ENCODE results near the gene CACNA1I. TPM values are rescaled to one million over a fixed set of nuclear protein-coding genes. Genes with fewer than 3 reads are reported as not detected.

CACNA1I gene
- total and polyA plus RNA-seq, 2 experiments from 2014 or later: 0.42 to 2.4 TPM

DNA sequence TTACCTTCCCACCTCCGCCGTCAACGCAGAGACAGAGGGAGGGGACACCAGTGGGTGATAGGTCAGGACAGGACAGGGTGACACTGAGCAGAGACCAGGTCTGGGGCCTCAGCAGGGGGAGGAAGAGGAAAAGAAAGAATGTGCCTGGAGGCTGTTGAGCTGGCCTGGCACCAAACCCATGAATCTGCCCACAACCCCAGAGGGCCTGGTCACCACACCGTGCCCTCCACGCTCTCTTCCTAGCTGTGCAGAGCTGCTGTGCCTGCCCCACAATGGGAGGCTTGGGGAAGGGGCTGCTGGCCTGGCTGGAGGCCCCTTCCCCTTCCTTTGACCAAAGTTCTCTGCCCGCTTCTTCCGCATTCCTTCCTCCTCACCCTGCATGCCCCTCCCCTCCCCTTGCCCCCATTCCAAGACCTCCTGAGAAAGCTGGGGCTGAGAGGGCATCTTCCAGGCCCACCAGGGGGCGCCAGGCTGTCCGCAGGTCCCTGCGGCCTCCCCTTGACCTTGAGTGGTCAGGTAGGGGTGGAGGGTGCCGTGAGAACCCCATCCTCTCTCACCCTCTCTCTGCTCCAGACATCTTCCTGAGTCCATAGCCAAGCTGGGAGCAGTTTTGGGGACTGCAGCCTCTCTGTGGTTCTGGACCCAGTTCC, 11.0 kb upstream of the CACNA1I start:
- Histone ChIP-seq H3K9me2 (ENCODE audit: insufficient read depth) (no peaks in the 10 kb centered on the region), H3K79me2 (replicated peaks; ENCODE audit: insufficient read depth) (no peaks in the 10 kb centered on the region), H3F3A (replicated peaks; ENCODE audit: low read depth) (peaks cover 8% of the 10 kb centered on the region; the same call in 1 of the 2 replicates), H3K36me3 (ENCODE audit: insufficient read depth) (no peaks in the 10 kb centered on the region), H2AFZ (no peak overlapping the region), H3K27ac (ENCODE audit: low read depth) (no peak overlapping the region), H4K20me1 (replicated peaks; ENCODE audit: insufficient read depth) (peaks cover 11% of the 10 kb centered on the region; the same call in 1 of the 2 replicates), H3K4me3 (no peak overlapping the region), H3K4me1 (ENCODE audit: insufficient read depth) (no peaks in the 10 kb centered on the region; the same call in 1 of the 2 replicates), H3K4me2 (peak overlapping the region; percentile 38; the same call in 1 of the 2 replicates), H3K27me3 (ENCODE audit: insufficient read depth) (peaks cover 46% of the 10 kb centered on the region)
- Mint-ChIP-seq H3K27me3 (ENCODE audit: insufficient read depth, low read depth, poor library complexity) (peaks cover 42% of the 10 kb centered on the region), H3K27ac (no peak overlapping the region), H3K9me3 (no peaks in the 10 kb centered on the region), H3K4me1 (peaks cover 12% of the 10 kb centered on the region), H3K36me3 (ENCODE audit: low read depth) (no peaks in the 10 kb centered on the region), H3K4me3 (no peak overlapping the region)
- peak; percentile 89 for DNase-seq (ENCODE audit: low spot score)
- peak; percentile 79 for ATAC-seq
- TF ChIP-seq STAT1 (IDR thresholded peaks at IDR 0.05; ENCODE audit: unreplicated experiment): no peak
- TF ChIP-seq, protein P1, sequence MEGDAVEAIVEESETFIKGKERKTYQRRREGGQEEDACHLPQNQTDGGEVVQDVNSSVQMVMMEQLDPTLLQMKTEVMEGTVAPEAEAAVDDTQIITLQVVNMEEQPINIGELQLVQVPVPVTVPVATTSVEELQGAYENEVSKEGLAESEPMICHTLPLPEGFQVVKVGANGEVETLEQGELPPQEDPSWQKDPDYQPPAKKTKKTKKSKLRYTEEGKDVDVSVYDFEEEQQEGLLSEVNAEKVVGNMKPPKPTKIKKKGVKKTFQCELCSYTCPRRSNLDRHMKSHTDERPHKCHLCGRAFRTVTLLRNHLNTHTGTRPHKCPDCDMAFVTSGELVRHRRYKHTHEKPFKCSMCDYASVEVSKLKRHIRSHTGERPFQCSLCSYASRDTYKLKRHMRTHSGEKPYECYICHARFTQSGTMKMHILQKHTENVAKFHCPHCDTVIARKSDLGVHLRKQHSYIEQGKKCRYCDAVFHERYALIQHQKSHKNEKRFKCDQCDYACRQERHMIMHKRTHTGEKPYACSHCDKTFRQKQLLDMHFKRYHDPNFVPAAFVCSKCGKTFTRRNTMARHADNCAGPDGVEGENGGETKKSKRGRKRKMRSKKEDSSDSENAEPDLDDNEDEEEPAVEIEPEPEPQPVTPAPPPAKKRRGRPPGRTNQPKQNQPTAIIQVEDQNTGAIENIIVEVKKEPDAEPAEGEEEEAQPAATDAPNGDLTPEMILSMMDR (conservative IDR thresholded peaks at IDR 0.05; ENCODE audit: low read depth in 2 of 2): peak; percentile 90

DNA sequence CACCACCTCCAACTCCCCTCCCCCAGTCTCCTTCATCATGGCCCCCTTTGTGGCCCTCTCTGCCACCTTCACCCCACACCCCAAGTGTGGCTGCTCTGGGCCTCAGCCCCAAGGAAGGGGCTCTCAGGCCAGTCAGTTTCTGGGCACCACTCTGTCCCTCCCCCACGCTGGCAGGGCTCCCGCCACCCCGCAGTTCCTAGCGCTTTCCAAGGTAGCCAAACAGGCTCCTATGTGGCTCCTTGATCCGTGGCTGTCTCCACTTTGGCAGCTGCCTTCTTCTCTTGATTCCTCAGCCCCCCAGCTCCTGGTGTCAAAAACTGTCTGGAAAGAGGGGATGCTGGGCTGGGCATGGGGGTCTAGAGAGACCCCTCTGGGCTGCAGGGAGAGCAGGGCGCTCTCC, 10.4 kb upstream of the CACNA1I start:
- Mint-ChIP-seq H3K27me3 (ENCODE audit: insufficient read depth, low read depth, poor library complexity) (peaks cover 40% of the 10 kb centered on the region), H3K27ac (no peak overlapping the region)
- DNase-seq (ENCODE audit: low spot score): no peak

DNA sequence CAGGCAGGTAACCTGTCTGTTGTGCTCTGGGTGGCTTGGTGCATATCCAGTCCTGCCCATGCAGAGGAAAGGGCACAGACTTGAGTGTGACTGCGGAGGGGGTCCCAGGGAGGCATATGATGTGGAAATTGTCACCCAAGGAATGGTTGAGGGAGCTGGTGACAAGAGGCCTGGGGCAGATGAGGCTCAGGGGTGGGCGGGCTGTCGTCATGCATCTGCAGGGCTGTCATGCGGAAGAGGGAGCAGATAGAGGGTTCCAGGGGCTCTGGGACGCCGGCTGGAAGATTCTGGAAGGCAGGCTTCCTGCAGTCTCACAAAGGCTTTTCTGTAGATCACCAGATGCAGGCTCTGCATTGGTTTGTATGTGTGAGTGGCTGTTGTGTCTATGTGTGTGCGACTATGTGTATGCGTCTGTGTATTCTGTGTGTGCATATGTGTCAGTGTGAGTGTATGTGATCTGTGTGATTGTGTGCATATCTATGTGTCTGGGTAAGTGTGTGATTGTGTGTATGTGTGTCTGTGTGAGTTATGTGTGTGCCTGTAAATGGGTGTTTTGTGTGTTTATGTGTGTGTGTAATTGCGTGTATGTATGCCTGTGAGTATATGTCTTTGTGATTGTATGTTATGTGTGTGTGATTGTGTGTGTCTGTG, 7.6 kb upstream of the CACNA1I start:
- Histone ChIP-seq H3F3A (replicated peaks; ENCODE audit: low read depth) (peaks cover 5% of the 10 kb centered on the region; the same call in 1 of the 2 replicates), H4K20me1 (replicated peaks; ENCODE audit: insufficient read depth) (no peaks in the 10 kb centered on the region; the same call in 1 of the 2 replicates), H3K4me1 (ENCODE audit: insufficient read depth) (no peaks in the 10 kb centered on the region), H3K4me2 (no peak overlapping the region), H3K79me2 (replicated peaks; ENCODE audit: insufficient read depth) (no peaks in the 10 kb centered on the region), H3K4me3 (no peak overlapping the region), H3K27ac (ENCODE audit: low read depth) (no peak overlapping the region), H3K36me3 (ENCODE audit: insufficient read depth) (no peaks in the 10 kb centered on the region), H3K9me2 (ENCODE audit: insufficient read depth) (no peaks in the 10 kb centered on the region), H2AFZ (no peak overlapping the region), H3K27me3 (ENCODE audit: insufficient read depth) (peaks cover 17% of the 10 kb centered on the region)
- Mint-ChIP-seq H3K4me1 (peaks cover 9% of the 10 kb centered on the region), H3K27ac (no peak overlapping the region), H3K27me3 (ENCODE audit: insufficient read depth, low read depth, poor library complexity) (peaks cover 16% of the 10 kb centered on the region), H3K4me3 (no peak overlapping the region), H3K36me3 (ENCODE audit: low read depth) (peaks cover 4% of the 10 kb centered on the region; the same call in 2 of the 3 replicates), H3K9me3 (peaks cover 7% of the 10 kb centered on the region)
- TF ChIP-seq POLR2AphosphoS5 (IDR thresholded peaks at IDR 0.05; ENCODE audit: low read depth) (no peak), ZNF114 (CRISPR knock-in tag; IDR thresholded peaks at IDR 0.05) (no peak), NANOG (IDR thresholded peaks at IDR 0.05; ENCODE audit: borderline replicate concordance) (no peak), STAT1 (IDR thresholded peaks at IDR 0.05; ENCODE audit: unreplicated experiment) (no peak), JUNB (IDR thresholded peaks at IDR 0.05; ENCODE audit: unreplicated experiment) (no peak)
- TF ChIP-seq, protein P1 (conservative IDR thresholded peaks at IDR 0.05; ENCODE audit: low read depth in 2 of 2): no peak
- TF ChIP-seq, protein P2, sequence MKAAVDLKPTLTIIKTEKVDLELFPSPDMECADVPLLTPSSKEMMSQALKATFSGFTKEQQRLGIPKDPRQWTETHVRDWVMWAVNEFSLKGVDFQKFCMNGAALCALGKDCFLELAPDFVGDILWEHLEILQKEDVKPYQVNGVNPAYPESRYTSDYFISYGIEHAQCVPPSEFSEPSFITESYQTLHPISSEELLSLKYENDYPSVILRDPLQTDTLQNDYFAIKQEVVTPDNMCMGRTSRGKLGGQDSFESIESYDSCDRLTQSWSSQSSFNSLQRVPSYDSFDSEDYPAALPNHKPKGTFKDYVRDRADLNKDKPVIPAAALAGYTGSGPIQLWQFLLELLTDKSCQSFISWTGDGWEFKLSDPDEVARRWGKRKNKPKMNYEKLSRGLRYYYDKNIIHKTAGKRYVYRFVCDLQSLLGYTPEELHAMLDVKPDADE (IDR thresholded peaks at IDR 0.05): no peak
- ATAC-seq (no peak), DNase-seq (ENCODE audit: low spot score) (no peak)

More for the DNA sequence above, 10.4 kb upstream of the CACNA1I start:
- H3K27ac ChIP-seq (ENCODE audit: low read depth): no peak overlapping the region
- peaks cover 43% of the 10 kb centered on the region for H3K27me3 ChIP-seq (ENCODE audit: insufficient read depth)
- Mint-ChIP-seq H3K9me3 (no peaks in the 10 kb centered on the region), H3K4me1 (peaks cover 12% of the 10 kb centered on the region), H3K36me3 (ENCODE audit: low read depth) (no peaks in the 10 kb centered on the region), H3K4me3 (no peak overlapping the region)
- peaks cover 11% of the 10 kb centered on the region; the same call in 1 of the 2 replicates for H4K20me1 ChIP-seq (replicated peaks; ENCODE audit: insufficient read depth)
- H3K36me3 ChIP-seq (ENCODE audit: insufficient read depth): no peaks in the 10 kb centered on the region
- no peak overlapping the region for H3K4me3 ChIP-seq
- TF ChIP-seq STAT1 (IDR thresholded peaks at IDR 0.05; ENCODE audit: unreplicated experiment): no peak
- H2AFZ ChIP-seq: no peak overlapping the region
- H3K4me2 ChIP-seq: peak overlapping the region; percentile 32; the same call in 1 of the 2 replicates
- H3F3A ChIP-seq (replicated peaks; ENCODE audit: low read depth): peaks cover 8% of the 10 kb centered on the region; the same call in 1 of the 2 replicates
- H3K9me2 ChIP-seq (ENCODE audit: insufficient read depth): no peaks in the 10 kb centered on the region
- no peaks in the 10 kb centered on the region; the same call in 1 of the 2 replicates for H3K4me1 ChIP-seq (ENCODE audit: insufficient read depth)
- ATAC-seq: peak; percentile 15
- H3K79me2 ChIP-seq (replicated peaks; ENCODE audit: insufficient read depth): no peaks in the 10 kb centered on the region

Data from GM23338 (cell line).